Activated CD8-positive, alpha-beta memory T cell treated with anti-CD3 and anti-CD28 coated beads, Interleukin-2, amount 50 U/mL, for 1 hour (primary cell): ENCODE measurements around the gene ASXL2.

Experiments used
- DNase-seq: peaks from one replicate; pipeline ENCODE4 v3.0.0-alpha.2; 2020; ENCODE audit errors: extremely low read depth

Gene ASXL2

DNA sequence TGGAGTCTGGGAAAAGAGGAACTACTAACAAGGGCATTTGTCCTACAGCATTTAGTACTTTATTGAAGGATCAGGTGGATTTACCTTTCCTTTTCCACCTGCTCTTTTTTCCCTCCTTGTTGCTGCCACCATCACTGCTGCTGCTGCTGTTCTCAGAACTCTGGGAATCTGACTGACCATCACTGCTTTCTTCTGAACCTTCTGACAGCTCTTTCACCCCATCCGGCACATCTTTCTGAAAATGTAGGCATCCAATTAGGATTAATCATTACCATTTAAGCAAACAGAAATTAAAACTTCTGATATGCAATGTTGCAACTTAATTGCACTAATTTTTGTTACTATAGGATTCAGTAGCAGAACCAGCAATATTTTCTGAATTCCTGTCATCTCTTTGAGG lies 79.0 kb downstream of the ASXL2 start:
- no peak for DNase-seq

GRCh38 chr2:25797620-25798488 lies 80.4 kb downstream of the ASXL2 start:
- no peak for DNase-seq

GRCh38 chr2:25794544-25795276 lies 83.6 kb downstream of the ASXL2 start:
- DNase-seq, result no peak

DNA sequence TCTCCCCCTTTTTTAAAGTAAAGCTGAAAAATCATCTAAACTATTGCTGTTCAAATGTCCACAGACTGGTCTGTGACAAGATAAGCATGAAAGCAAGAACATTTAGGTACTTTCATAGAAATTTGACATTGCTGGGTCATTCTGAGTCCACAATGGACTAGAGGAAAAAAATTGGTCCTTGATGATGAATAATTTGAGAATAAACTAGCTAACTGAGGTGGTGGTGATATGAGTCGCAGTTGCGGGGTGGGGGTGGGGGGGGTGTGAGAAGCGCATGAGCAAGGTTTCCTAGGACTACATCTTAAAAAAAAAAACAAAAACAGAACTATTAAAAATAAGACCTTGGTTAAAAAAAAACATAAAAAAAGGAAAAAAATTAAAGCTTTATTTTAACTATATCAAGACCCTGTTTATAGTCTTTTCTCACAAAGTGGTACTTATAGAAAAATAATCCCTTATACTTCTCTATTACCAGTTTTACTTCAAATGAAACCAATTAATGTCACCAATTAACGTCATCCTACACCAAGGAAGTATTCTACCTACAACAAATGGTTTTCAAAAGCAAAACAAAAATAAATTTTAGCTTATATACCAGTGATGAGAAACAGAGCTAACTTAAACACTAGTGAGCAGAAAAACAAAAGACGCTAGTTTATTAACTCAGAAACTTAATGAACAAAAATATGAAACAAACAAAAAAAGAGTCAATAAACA lies 88.1 kb downstream of the ASXL2 start:
- DNase-seq, result no peak

DNA sequence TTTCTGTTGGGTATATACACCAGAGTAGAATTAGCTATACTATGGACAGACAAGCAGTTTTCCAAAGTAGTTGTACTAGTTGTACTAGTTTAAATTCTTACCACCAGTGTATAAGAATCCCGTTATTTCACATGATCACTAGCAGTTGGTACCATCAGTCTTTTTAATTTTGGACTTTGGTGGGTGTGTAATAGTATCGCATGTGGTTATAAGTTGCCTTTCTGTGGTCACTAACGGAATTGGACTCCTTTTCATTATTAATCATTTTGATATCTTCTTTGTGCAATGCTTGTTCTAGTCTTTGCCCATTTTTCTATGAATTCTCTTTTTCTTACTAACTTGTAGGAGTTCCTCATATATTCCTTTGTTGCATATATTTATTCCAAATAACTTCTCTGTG lies 89.8 kb downstream of the ASXL2 start:
- no peak for DNase-seq

DNA sequence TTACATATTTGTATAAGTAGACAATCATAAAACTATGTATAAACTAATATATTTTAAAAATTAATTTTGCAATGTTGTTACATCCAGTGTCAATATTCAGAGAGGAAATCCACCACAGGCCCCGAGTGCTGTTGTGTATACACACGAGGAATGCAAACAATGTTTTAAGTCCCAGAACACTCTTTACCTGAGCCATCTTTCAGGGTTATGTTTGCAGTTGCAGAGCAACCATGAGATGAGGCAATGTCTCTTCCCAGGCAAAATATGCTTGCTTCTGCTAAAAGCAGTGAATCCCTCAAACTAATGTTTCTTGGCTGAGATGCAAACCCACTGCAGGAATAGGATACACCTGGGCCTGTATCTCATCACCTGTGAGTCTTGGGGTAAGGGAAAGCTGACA lies 91.3 kb downstream of the ASXL2 start:
- no peak for DNase-seq

DNA sequence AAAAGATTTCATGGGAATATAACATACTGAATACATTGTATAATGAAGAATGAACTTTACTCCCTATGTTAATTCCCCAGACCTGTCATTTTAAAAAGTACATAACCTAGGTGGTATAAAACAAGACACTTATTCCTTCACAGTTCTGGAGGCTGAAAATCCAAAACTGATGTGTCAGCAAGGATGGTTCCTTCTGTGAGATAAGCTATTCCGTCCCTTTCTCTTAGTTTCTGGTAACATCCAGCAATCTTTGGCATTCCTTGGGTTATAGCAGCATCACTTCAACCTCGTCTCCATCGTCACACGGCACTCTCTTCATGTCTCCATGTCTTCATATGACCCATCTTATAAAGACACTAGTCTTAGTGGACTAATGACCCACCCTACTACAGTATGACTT lies 93.9 kb downstream of the ASXL2 start:
- DNase-seq, result no peak

GRCh38 chr2:25777077-25777476 lies 101.2 kb downstream of the ASXL2 start:
- DNase-seq, result no peak

DNA sequence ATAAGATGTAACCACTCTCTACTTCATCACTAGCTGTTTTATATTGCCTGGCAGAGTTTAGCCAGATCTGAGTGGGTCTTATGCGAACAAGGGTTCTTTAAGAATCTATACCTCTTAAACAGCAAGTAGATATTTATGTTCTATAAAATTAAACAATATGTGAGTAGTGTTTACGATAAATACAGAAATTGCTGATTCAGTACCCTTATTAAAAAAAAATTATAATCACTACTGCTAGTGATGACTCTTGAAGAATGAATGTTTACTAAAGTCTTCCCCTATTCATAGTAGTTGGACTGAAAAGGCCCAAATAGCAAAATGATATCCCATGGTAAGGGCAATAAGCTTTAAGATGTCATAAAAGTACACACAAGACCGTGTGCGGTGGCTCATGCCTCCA lies 106.2 kb downstream of the ASXL2 start:
- DNase-seq, result no peak

GRCh38 chr2:25763575-25763974 lies 114.7 kb downstream of the ASXL2 start:
- no peak for DNase-seq

- DNase-seq, result no peak
Observed at GRCh38 chr2:25760297-25760696, 118.0 kb downstream of the ASXL2 start.

DNA sequence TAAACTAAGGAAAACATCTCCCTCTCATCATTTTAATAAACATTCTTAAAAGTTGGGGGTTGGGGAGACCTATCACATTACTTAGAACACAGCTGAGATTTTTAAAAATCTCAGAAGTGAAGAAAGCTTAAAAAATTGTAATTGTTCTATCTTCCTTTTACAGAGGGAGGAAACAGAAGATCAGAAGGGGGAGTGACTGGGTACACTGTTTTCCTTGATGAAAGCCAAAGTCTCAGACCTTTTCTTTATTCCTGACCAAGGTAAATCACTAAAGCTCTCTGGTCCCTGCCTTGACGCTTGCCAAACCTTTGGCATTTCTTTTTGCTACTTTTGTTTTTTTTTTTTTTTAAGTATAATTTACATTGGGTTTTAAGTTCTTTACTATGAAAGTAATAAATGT lies 119.9 kb downstream of the ASXL2 start:
- DNase-seq, result no peak

DNA sequence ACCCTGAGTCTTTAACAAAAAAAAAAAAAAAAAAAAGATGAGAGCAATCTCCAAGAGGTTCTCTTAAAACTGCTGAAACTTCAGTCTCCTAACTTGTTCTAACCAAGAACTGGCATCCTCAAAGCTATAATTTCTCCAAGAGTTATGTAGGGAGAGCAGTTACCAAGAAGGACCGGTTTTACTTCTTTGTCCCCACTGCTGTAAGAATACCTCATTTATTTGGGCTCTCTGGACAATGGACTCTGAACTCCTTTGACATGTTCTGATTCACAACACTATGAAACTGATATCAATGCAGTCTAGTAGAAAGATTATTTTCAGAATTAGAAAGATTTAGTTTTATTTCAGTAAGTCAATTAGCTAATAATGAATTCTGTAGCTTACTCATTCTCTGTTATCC lies 120.4 kb downstream of the ASXL2 start:
- no peak for DNase-seq

- DNase-seq, result no peak
Observed at GRCh38 chr2:25756536-25756935, 121.8 kb downstream of the ASXL2 start.

GRCh38 chr2:25749676-25750075 lies 128.6 kb downstream of the ASXL2 start:
- DNase-seq, result no peak

GRCh38 chr2:25744055-25744454 lies 134.2 kb downstream of the ASXL2 start:
- no peak for DNase-seq

- DNase-seq, result no peak
Observed at GRCh38 chr2:25743132-25743830, 135.0 kb downstream of the ASXL2 start.

GRCh38 chr2:25742501-25742900 lies 135.8 kb downstream of the ASXL2 start:
- no peak for DNase-seq

DNA sequence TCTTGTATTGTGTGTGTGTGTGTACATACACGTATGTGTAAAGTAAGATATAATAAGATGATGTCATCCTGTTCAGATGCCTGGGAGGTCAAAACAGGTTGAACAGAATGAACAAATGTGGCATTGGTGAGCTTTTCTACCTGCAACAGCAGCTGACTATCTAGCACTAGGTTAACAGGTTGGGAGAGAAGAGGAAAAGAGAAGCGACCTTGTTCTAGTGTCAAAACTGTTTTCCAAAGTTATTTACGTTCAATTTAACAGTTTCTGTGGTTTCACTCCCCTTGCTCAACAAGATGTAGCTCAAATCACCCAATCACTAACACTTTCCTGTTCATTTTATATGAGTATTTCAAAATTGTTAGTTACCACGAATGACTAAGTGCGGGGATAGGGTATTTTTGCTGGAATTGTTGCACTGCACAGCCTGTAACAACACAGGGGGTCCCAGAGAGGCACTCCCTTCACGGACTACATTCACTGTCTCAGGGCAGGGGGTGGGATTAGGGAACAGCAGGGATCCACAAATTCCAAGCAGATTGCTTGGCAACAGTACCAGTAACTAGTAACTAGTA lies 137.4 kb downstream of the ASXL2 start:
- DNase-seq, result no peak

- DNase-seq, result no peak
Observed at GRCh38 chr2:25738383-25739343, 139.6 kb downstream of the ASXL2 start.
